Forelimb muscle (tissue), 1 donor: ENCODE results near the gene GPHN. TPM values are rescaled to one million over a fixed set of nuclear protein-coding genes. Genes with fewer than 3 reads are reported as not detected.

ENCODE experiments used
- DNase-seq: peaks from one replicate; pipeline ENCODE4 v3.0.0-alpha.2; 2013; ENCODE audit warnings: low read depth
- polyA plus RNA-seq: library from polyadenylated mRNA; unstranded; fragments of 120-200 nt; gene quantifications from one replicate; pipeline ENCODE4 v1.2.1, GENCODE V29; 2013; ENCODE audit not compliant: insufficient read length

GPHN gene
- polyA plus RNA-seq, 1 donor, result 13.0 TPM

GRCh38 chr14:66939409-66939808 lies 431.5 kb downstream of the GPHN start:
- DNase-seq, result no peak

DNA sequence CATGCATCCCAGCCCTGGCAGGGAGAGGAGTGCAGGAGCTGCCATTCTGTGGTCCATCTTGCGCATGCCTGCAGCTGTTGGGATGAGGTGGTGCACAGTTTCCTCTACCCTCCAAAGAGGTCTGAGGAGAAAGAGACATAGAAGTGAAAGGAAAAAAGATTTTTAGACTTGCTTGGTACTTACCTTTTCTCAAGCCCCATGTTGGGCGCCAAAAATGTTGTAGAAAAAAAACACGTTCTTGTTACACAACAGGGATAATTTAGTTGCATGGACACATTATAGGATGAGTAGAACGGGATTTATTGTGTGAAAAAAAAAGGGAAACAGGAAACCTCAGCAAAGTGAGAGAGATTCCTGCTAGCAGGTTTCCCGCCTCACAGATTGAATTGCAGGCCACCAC lies 436.9 kb downstream of the GPHN start:
- no peak for DNase-seq

DNA sequence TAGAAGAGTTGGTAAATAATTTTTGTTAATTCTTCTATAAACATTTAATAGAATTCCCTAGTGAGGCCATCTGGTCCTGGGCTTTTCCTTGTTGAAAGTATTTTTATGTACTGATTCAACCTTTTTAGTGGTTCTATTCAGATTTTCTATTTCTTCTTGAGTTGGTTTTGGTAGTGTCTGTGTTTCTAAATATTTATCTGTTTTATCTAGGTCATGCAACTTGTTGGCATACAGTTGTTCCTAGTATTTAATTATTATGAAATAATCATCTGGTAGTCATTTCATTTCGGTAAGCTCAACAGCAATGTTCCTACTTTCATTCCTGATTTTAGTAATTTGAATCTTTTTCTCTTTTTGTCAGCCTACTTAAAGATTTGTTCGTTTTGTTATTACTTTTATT lies 447.2 kb downstream of the GPHN start:
- DNase-seq, result no peak

DNA sequence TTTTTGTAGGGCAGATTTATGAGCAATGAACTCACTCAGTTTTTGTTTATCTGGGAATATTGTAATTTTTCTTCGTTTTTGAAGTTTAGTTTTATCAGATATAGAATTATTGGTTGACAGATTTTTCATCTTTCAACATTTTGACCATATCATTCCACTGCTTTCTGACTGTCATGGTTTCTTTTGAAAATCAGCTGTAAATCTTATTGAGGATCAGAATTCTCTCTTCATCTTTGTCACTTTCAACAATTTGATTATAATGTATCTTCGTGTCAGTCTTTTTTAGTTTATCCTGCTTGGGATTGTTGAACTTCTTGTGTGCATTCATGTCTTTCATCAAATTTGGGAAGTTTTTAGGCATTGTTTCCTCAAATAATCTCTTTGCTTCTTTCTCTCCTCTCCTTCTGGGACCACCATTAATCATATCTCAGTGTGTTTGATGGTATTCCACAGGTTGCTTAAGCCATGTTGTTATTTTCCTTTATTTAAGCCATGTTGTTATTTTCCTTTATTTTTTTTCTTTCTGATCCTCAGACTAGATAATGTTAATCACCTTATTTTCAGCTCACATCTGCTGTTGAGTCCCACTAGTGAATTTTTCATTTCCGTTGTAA lies 451.6 kb downstream of the GPHN start:
- DNase-seq, result no peak

DNA sequence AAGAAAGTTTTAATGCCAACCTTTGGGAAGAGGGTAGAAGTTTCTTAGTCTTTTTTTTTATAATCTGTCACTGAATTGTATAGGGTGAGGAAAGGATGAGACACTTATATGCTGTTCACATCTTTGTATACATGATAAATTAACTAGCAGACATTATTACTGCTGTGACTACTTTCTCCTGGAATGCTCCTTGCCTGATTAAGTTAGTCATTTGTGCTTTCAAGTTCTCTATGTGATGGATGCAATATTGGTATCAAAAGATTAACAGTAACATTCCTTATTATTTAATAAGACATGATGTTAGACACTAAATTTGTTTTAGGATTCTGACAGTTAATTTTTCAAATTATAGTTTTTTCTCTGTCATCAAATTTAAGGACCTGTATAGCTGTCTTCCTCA lies 457.9 kb downstream of the GPHN start:
- no peak for DNase-seq

DNA sequence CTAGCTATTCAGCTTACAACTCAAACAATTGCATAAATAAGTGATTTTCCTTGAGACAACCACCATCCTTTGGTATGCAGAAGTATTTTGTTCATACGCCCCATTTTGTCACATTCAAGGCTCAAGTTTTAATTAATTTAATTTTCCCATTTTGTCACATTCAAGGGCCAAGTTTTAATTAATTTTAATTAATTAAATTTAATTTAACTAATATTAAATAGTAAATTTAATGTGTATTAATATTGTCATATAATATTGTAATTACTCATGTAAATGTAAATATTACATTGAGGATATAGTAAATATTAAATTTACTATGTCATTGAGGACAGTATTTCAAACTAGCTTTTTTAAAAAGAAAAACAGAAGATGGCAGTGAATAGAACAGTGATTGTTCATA lies 464.5 kb downstream of the GPHN start:
- DNase-seq, result no peak

GRCh38 chr14:66974397-66975025 lies 466.6 kb downstream of the GPHN start:
- DNase-seq, result no peak

DNA sequence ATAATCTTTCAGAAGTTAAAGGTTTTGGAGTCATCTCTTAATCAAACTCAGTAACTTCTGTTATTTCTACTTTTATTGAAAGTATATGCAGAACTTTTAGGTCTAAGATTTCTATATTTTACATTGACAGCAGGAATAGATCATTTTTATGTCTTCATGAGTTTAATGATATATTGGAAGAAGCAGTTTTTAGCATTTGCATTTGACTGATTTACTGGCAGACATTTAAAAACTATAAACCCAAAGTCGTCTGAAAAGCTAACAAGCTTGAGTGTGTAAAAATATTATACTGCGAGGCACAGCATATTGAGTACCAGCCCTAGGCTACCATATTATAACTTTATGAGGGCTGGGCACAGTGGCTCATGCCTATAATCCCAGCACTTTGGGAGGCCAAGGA lies 467.3 kb downstream of the GPHN start:
- no peak for DNase-seq

- no peak for DNase-seq
Observed at GRCh38 chr14:66979101-66979974, 471.4 kb downstream of the GPHN start.

- no peak for DNase-seq
Observed at GRCh38 chr14:66982247-66982646, 474.3 kb downstream of the GPHN start.

DNA sequence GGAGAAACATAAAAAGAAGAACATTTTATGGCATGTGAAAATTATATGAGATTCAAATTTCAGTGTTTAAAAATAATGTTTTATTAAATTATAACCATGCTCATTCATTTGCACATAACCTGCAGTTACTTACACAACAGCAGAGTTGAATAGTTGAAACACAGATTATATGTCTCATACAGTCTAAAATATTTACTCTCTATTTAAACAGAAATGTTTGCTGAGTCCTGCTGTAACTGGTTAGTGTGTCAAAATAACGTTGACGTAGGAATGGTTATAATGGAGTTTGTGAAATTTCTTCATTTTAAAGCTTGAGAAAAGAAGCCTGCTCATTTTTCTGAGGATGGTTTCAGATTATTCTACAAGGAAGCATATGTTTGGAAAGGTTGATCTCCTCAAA lies 484.8 kb downstream of the GPHN start:
- no peak for DNase-seq

DNA sequence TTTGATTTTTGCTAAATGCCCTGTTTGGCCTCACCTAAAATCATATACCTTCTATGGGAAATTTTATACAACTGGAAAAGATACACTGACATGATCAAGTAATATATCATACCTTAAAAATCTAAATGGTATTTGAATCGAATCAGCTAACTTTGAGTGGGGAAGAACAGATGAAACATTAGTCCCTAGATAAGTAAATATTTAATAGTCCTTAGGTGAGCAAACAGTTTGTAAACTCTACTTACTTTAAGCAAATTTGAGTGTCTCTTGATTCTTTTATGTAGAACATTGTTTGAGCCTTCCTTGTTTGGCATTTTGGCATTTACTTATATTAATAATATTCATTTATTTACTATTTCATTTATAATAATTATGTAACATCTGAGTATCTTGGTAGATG lies 485.6 kb downstream of the GPHN start:
- DNase-seq, result no peak

- no peak for DNase-seq
Observed at GRCh38 chr14:66998013-66998412, 490.1 kb downstream of the GPHN start.

DNA sequence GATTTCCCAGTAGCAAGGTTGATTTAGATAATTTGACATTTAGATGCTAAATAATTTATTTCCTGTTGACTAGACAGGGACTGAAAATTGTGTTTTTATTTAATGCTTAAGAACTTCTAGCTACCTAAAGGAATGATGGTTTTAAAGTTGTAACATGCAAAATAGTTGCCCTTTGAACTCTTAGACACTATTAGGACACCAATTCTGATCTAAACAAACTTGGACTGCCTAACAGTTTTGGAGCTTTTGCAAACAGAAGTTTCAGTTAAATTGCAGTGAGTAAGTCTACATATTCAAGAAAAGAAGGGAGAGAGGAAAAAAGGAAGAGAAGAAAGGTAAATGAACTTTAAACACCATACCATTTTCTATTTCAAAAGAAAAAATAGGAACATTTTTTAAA lies 492.0 kb downstream of the GPHN start:
- no peak for DNase-seq

GRCh38 chr14:67002994-67003753 lies 495.2 kb downstream of the GPHN start:
- no peak for DNase-seq

DNA sequence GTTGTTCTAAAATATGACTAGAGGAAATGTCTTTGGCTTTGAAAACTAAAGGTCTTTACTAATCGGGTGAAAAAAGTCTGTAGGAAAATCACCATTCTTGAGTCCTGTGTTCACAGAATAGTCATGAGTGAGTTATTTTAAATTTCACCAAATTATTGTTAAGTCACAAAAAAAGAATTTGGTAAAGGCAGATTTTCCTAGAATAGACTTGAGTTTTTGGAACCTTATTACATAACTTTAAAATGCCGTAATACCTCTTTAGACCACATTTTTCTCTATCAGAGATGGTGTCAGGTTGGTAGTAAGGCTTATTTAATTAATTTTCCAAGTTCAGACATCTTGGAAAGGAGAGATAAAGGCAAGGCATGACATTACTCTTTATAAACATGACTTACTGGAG lies 496.6 kb downstream of the GPHN start:
- DNase-seq, result no peak

DNA sequence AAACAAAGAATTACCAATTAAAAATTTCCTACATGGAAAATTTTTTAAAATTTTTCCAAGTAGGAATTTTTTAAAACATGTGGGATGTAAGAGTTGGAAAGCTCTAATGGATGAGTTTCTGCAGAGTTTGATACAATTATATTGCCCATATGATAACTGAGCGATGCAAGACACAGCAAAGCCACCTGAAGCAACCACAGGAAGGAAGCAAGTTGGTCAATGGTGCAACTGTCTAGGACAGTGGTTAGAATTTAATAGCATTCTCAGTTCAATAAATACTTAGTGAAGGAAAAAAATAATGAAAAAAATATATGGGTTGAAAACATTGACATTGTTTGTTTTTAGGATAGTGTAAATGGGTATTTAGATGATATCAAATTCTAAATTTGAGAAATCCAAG lies 502.7 kb downstream of the GPHN start:
- no peak for DNase-seq

DNA sequence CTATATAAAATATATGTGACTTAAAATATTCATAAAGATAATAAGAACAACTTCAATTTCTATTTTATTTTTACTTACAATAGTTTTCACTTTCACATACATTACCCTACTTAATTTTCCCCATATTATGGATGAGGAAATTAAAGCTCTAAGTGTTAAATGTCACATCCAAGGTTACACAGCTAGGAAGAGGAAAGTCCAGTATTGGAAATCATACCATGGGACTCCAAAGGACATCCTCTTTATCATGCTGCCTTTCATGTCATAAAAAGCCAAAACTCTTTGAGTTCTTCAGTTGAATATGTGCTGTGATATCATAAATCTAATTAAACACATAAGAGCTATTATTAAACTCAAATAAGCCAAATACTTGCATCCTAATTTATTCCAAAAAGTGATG lies 508.9 kb downstream of the GPHN start:
- no peak for DNase-seq

- DNase-seq, result no peak
Observed at GRCh38 chr14:67018720-67019119, 510.8 kb downstream of the GPHN start.

DNA sequence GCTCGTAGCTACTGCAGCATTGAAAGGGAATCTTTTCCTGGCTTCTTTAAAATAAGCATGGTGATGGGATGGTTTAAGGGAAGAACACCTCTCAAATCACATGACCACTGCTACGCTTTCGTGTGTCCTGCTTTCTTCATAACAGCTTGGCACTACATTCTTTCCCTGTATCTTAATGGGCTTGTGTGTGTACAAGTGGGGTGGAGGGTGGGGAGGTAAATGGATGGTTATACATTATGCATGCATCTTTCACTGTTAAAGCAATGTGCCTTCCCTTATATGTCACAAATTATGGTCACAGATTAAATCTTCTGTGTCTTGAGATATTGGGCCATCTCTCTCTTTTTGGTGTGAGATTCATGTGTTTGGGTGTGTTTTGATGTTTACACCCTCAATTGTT lies 511.8 kb downstream of the GPHN start:
- DNase-seq, result no peak

DNA sequence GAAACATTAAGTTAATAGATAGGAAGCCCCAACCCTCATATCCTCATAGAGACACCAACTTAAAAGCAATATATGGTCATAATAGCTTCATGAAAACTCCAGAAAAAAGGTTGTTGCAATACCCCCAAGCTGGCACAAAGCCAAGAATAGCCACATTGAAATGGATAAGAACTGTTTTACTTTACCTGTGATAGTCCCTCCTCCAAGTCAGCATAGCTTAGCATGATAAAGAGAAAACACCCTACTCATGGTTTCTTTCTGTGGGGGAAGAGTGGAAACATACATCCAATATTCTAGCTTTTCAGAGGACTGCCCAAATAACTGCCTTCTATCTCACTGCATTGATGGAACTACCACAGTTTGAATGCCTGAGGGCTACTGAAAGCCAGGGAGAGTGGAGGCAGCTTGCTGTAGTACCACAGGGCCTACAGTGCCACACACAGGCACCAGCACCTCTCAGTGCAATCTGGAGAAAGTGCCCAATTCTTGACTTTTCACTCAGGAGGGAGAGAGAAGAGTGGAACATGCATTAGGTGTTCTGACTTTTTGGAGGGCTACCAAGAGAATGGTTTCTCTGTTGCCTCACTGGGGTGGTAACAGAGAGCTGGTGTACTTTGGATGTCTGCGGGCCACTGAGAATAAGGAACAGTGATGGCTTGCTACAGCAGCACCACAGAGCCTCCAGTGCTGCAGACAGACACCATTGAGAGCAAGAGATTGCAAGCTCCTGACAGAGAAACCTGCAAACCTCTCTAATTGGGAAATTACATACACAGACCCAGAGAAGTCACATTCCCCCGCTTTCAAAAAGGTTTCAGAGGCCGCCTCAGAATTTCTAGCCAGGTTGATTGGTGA lies 524.2 kb downstream of the GPHN start:
- DNase-seq, result no peak
